HG03039 (cell line): ENCODE measurements around the gene ALDH3A1.

Experiments
- ATAC-seq: cut with Tn5 transposase; IDR thresholded peaks from one replicate; pipeline ENCODE4 v1.9.1; 2021; ENCODE audit warnings: mild to moderate bottlenecking, moderate library complexity; ENCODE audit not compliant: unreplicated experiment

ALDH3A1 gene

DNA sequence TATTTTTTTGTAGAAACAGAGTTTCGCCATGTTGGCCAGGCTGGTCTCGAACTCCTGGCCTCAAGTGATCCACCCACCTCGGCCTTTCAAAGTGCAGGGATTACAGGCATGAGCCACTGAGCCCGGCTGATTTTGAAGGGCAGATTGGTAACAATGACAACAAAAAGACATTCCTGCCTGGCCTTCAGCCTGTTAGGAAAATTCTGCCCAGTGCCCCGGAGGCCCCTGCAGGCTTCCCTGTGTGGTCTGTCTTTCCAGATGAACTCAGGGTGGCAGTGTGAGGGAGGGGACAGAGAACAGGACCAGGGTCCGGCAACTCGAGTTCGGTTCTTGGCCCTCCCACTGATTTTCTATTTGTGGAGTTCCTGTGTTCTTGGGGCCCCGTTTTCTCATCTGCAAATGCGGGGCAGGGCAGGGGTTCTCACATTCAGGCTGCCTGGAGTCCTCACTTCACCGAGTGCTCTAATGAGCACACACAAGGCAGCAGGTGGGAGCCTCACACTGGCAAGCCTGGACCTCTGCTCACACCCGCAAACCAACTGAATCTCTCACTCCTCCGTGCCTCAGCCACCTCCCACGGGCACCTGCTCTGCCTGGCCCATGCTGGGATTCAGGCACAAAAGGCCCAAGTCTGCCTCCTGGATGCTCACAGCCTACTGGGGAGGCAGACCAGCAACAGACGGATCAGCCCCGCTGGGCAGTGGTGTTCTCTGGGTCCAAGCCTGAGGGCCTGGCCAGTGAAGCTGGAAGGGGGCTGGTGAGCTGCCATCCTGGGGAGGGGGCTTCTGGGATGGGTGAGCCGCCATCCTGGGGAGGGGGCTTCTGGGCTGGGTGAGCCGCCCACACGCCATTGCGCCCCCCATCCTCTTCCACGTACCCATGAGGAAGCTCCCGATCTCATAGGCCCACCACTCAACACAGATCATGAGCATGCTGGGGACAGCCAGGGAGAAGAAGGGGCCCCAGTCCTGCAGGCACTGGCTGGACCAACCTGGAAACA, 42.0 kb downstream of the ALDH3A1 start:
- no peak for ATAC-seq

DNA sequence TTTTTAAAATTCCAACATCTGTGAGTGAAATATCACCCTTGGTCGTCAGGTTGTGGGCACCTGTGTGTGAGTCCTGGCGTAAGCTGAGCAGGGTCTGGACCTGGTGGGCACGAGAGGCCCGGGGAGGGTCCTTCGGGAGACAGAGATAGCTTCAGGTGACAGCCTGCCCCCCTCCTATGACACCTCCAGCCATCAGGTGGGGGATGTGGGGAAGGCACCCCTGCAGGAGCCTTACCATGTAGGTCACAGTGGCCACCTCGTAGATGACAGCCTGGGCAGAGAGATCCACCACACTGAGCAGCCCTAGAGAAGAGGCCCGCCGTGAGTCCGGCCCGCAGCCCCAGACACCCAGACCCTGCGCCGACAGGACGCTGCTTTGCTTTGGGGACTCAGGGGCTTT, 42.9 kb downstream of the ALDH3A1 start:
- no peak for ATAC-seq

DNA sequence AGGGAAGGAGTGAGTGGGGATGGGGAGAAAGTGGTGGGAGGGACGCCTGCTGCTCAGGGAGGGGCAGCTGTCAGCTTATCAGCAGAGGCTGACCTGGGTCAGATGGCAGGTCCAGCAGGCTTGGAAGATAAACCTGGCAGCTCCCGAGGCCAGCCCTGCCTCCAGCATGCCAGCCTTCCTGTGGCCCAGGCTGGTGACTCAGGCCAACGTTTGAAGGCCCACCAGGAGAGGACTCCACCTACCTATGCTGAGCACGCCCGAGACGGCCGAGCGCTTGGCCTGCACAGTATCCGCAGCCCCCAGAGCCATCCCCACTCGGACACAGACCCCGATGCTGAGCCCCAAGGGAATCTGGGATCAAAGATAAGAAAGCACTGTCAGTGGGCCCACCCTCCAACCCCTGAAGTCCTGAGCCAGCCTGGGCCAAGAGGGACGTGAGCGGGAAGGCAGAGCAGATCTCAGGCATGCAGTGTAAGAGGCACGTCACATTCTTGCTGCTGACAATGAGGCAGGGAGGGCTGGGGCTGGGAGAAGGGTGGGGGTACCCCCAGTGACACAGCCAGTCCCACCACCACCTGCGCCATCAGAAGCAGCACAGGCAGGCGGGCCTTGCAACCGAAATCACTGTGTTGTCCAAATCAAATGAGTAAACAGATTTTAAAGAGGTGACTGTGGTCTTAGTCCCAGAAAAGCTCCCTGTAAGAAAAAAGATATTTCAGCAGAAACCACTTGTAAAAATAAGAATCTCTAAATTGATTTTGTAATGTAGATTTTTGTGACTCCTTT, 44.1 kb downstream of the ALDH3A1 start:
- ATAC-seq, result no peak

DNA sequence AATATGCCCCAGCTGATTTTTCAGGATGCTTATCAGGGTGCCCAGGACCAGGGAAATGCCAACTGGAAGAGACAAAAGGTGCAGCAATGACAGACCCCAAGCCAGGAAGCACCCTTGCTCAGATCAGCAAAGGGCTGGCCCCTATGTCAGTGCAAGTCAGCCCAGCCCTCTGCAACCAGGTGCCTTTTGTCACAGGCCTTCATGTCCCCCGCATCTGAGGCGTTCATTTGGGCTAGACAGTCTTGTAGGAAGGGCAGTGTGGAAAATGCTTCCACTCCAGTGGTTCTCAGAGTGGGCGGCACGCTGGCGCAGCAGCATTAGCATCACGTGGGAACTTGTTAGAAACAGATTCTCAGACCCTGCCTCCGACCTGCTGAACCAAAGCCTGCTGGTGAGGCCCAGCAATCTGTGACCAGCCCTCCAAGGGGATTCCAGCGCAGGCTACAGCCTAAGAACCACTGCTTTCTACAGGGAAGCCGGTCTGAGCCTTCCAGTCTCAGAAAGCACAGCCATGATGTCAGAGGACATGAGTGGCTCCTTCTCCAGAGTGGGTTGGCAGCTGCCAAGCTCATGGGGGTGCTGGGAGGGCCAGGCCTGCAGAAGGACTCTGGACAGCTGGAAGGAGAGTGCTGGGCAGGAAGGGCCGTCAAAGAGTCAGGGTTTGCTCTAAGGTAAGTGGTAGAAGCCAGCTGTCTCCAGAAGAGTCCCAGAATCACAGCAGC, 44.8 kb downstream of the ALDH3A1 start:
- no peak for ATAC-seq

DNA sequence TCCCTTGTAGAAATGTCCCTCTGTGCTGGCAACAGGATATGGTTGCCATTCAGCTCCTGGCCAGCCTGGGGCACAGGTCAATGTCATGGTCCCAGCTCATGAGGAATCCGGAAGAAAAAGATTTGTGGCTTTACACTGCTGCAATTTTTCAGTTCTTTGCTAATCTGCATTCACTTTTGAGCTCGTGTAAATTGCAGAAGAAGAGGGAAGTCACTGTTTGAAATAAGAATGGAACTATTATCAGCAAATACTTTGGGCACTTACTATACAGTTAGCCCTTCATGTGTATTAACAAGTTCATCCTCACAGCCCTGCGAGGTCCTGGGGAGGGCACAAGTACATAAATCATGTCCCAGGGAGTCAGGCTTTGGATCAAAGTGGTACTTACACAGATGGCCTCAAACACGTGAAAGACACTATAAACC, 45.9 kb downstream of the ALDH3A1 start:
- ATAC-seq, result no peak
